ENCODE data around the gene PCP4.

GRCh38 chr21:39976800-39977199, 109.6 kb downstream of the PCP4 start:
- no peak for TF ChIP-seq JUND (IDR thresholded peaks at IDR 0.05; ENCODE audit: low read depth, low read length)
- TF ChIP-seq POLR2A (IDR thresholded peaks at IDR 0.05; ENCODE audit: low read depth, low read length) = no peak
- TF ChIP-seq, protein P1, sequence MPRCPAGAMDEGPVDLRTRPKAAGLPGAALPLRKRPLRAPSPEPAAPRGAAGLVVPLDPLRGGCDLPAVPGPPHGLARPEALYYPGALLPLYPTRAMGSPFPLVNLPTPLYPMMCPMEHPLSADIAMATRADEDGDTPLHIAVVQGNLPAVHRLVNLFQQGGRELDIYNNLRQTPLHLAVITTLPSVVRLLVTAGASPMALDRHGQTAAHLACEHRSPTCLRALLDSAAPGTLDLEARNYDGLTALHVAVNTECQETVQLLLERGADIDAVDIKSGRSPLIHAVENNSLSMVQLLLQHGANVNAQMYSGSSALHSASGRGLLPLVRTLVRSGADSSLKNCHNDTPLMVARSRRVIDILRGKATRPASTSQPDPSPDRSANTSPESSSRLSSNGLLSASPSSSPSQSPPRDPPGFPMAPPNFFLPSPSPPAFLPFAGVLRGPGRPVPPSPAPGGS (IDR thresholded peaks at IDR 0.05; ENCODE audit: borderline replicate concordance, insufficient read depth, low read depth, low read length, poor library complexity, severe bottlenecking) = no peak
- TF ChIP-seq REST (IDR thresholded peaks at IDR 0.05; ENCODE audit: low read depth, low read length) = no peak
- no peak for TF ChIP-seq PBX3 (IDR thresholded peaks at IDR 0.05; ENCODE audit: insufficient replicate concordance, low read depth, low read length)
- TF ChIP-seq SPI1 (IDR thresholded peaks at IDR 0.05; ENCODE audit: borderline replicate concordance, insufficient read depth, low read depth, low read length) = no peak
- no peak for TF ChIP-seq DPF2 (IDR thresholded peaks at IDR 0.05)
- TF ChIP-seq USF2 (IDR thresholded peaks at IDR 0.05; ENCODE audit: borderline replicate concordance, low read depth, low read length) = no peak
- no peak for TF ChIP-seq SMAD5 (IDR thresholded peaks at IDR 0.05; ENCODE audit: low read depth)
- TF ChIP-seq, protein P2, sequence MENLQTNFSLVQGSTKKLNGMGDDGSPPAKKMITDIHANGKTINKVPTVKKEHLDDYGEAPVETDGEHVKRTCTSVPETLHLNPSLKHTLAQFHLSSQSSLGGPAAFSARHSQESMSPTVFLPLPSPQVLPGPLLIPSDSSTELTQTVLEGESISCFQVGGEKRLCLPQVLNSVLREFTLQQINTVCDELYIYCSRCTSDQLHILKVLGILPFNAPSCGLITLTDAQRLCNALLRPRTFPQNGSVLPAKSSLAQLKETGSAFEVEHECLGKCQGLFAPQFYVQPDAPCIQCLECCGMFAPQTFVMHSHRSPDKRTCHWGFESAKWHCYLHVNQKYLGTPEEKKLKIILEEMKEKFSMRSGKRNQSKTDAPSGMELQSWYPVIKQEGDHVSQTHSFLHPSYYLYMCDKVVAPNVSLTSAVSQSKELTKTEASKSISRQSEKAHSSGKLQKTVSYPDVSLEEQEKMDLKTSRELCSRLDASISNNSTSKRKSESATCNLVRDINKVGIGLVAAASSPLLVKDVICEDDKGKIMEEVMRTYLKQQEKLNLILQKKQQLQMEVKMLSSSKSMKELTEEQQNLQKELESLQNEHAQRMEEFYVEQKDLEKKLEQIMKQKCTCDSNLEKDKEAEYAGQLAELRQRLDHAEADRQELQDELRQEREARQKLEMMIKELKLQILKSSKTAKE (IDR thresholded peaks at IDR 0.05; ENCODE audit: low read depth, poor library complexity, severe bottlenecking) = no peak
- no peak for TF ChIP-seq CEBPB (IDR thresholded peaks at IDR 0.05; ENCODE audit: borderline replicate concordance in 1 of 2, low read depth in 2 of 2, low read length in 2 of 2)
- no peak for TF ChIP-seq EZH2 (IDR thresholded peaks at IDR 0.05; ENCODE audit: borderline replicate concordance, control insufficient read depth, low read depth, low read length)
- no peak for TF ChIP-seq JUNB (IDR thresholded peaks at IDR 0.05)
